Hepatocyte (in vitro differentiated cells): ENCODE measurements around the gene PAPPA. TPM values are rescaled to one million over a fixed set of nuclear protein-coding genes. Genes with fewer than 3 reads are reported as not detected.

ENCODE experiments used
- DNase-seq: peaks from one replicate; pipeline ENCODE4 v3.0.0-alpha.2; 2016; ENCODE audit warnings: low spot score
- H2AFZ ChIP-seq: fragments of 200-600 bp; sonication (generic); 2 replicates; pipeline ENCODE4 v1.6.0; 2016; ENCODE audit warnings: antibody characterized with exemption, mild to moderate bottlenecking
- H3K27ac ChIP-seq: fragments of 200-600 bp; sonication (generic); 2 replicates; pipeline ENCODE4 v1.5.1; 2016; ENCODE audit warnings: mild to moderate bottlenecking
- H3K27me3 ChIP-seq: fragments of 200-600 bp; sonication (generic); 2 replicates; pipeline ENCODE4 v1.6.1; 2016
- H3K36me3 ChIP-seq: fragments of 200-600 bp; sonication (generic); replicated peaks from 2 replicates; pipeline ENCODE4 v1.5.1; 2016; ENCODE audit warnings: low read depth; ENCODE audit not compliant: insufficient read depth
- H3K4me1 ChIP-seq: fragments of 200-600 bp; sonication (generic); 2 replicates; pipeline ENCODE4 v1.5.1; 2016; ENCODE audit warnings: mild to moderate bottlenecking, moderate library complexity; ENCODE audit not compliant: insufficient read depth
- H3K4me2 ChIP-seq: fragments of 200-600 bp; sonication (generic); 2 replicates; pipeline ENCODE4 v1.6.0; 2016
- H3K4me3 ChIP-seq: fragments of 200-600 bp; sonication (generic); 2 replicates; pipeline ENCODE4 v1.5.1; 2016; ENCODE audit warnings: mild to moderate bottlenecking
- H3K79me2 ChIP-seq: fragments of 200-600 bp; sonication (generic); 2 replicates; pipeline ENCODE4 v1.6.0; 2017; ENCODE audit warnings: mild to moderate bottlenecking
- H3K9me2 ChIP-seq: fragments of 200-600 bp; sonication (generic); replicated peaks from 2 replicates; pipeline ENCODE4 v1.6.0; 2017; ENCODE audit warnings: mild to moderate bottlenecking; ENCODE audit not compliant: insufficient read depth
- H3K9me3 ChIP-seq: fragments of 200-600 bp; sonication (generic); 2 replicates; pipeline ENCODE4 v1.5.1; 2016; ENCODE audit warnings: low read depth, mild to moderate bottlenecking
- H4K20me1 ChIP-seq: fragments of 200-600 bp; sonication (generic); 2 replicates; pipeline ENCODE4 v1.6.0; 2016; ENCODE audit warnings: mild to moderate bottlenecking; ENCODE audit not compliant: insufficient read depth, poor library complexity, severe bottlenecking
- CTCF ChIP-seq: fragments of 200-600 bp; sonication (generic); IDR thresholded peaks from 2 replicates; pipeline ENCODE4 v1.5.1; 2016; ENCODE audit warnings: antibody characterized with exemption, mild to moderate bottlenecking; ENCODE audit not compliant: poor library complexity
- EZH2 ChIP-seq: fragments of 200-600 bp; sonication (generic); IDR thresholded peaks from 2 replicates; pipeline ENCODE4 v1.6.1; 2016; ENCODE audit warnings: antibody characterized with exemption, mild to moderate bottlenecking, borderline replicate concordance
- EZH2phosphoT487 ChIP-seq: fragments of 200-600 bp; sonication (generic); IDR thresholded peaks from one replicate; pipeline ENCODE4 v1.6.1; 2018; ENCODE audit warnings: antibody characterized with exemption, mild to moderate bottlenecking, low read depth, moderate library complexity; ENCODE audit not compliant: unreplicated experiment, severe bottlenecking
- WGBS: methylation state at CpG from one replicate; pipeline ENCODE4 v1.1.6; 2016; ENCODE audit warnings: low lambda C conversion rate; ENCODE audit errors: missing lambda C conversion rate; 5-methylcytosine and 5-hydroxymethylcytosine counted together
- polyA plus RNA-seq: library from polyadenylated mRNA; unstranded; fragments of >200 nt; fragmentation: Nextera tagmentation; extraction: Ambion mirVana; gene quantifications from 2 replicates; pipeline ENCODE4 v1.2.1, GENCODE V29; 2016
- total RNA-seq: library from RNA; depleted of rRNA; stranded (reverse); fragments of >200 nt; gene quantifications from 2 replicates; pipeline ENCODE4 v1.2.3, GENCODE V29; 2014

The PAPPA gene
- total and polyA plus RNA-seq, 2 experiments from 2014 or later: 2.8 to 12.3 TPM

DNA sequence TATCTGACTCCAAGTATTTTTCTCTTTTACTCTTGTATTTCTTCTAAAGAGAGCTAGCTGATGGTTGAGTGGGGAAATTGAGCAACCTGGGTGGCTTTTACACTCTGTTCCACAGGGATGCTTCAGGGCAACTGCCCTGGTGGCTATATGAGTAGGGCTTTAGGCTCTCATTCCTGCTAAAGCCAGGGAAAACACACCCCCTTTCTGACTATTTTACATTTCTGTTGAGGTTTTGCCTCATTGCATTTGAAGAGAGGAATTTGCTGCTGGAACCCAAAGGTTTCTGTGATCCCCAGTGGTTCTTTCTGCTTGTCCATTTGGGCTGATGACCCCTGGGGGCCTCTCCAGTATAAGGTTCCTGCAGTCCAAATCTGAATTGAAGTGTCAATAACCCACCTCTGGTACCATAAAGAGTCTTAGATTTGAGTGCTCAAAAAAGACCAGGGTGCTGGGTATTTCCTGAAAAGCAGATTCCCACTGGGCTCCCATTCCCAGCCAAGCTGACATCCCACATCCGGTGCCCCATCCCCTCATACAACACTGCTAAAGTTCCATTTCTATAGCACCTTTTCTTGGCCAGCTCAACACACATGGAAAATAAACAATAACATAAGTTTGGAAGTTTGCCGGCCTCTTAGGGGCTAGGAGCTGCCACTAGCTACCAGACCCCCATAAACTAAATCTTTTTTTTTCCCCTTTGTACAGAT, 59.5 kb downstream of the PAPPA start:
- H3K36me3 ChIP-seq: no peaks in the 10 kb centered on the region
- no peaks in the 10 kb centered on the region for H3K9me3 ChIP-seq
- no peaks in the 10 kb centered on the region for H3K4me1 ChIP-seq
- no peak overlapping the region for H3K27ac ChIP-seq
- DNase-seq: no peak
- no peak overlapping the region for H2AFZ ChIP-seq
- H3K4me2 ChIP-seq: no peak overlapping the region
- H3K4me3 ChIP-seq: no peak overlapping the region
- no peaks in the 10 kb centered on the region for H3K79me2 ChIP-seq
- H4K20me1 ChIP-seq: no peaks in the 10 kb centered on the region
- H3K9me2 ChIP-seq: no peaks in the 10 kb centered on the region
- 66% methylated on average over 2 of the region's 2 CpGs for WGBS
- H3K27me3 ChIP-seq: no peaks in the 10 kb centered on the region
- TF ChIP-seq EZH2: no peak
- TF ChIP-seq CTCF: no peak
- no peak for TF ChIP-seq EZH2phosphoT487

- no peaks in the 10 kb centered on the region for H3K9me2 ChIP-seq
- DNase-seq: no peak
- no peak for TF ChIP-seq EZH2
- H3K9me3 ChIP-seq: no peaks in the 10 kb centered on the region
- no peaks in the 10 kb centered on the region for H3K36me3 ChIP-seq
- no peak overlapping the region for H3K4me3 ChIP-seq
- H3K79me2 ChIP-seq: no peaks in the 10 kb centered on the region
- no peak overlapping the region for H2AFZ ChIP-seq
- no peak overlapping the region for H3K27ac ChIP-seq
- H3K4me2 ChIP-seq: no peak overlapping the region
- H3K27me3 ChIP-seq: no peaks in the 10 kb centered on the region
- no peaks in the 10 kb centered on the region for H4K20me1 ChIP-seq
- WGBS: 53% methylated on average over 3 of the region's 3 CpGs
- no peaks in the 10 kb centered on the region for H3K4me1 ChIP-seq
Observed at GRCh38 chr9:116213693-116214047, 60.1 kb downstream of the PAPPA start.

DNA sequence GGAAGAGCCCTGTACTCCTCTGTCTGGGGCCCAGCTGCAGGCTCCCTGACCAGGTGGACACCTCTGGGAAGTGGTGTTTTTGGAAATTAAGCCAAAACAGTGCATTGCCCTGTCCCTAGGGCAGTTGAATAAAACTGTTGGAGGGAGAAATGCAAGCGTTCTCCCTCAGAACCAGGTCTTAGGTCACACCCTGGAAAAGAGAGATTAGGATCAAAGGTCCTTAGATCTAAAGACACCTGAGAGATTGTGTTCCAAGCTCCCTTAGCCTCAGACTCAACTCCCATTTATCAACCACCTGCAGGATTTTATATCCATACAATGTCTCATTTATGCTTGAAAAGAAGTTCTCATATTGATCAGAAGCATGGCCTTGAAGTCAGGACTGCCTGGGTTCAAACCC, 64.8 kb downstream of the PAPPA start:
- 10% methylated on average over 1 of the region's 1 CpG for WGBS
- DNase-seq: no peak
- TF ChIP-seq CTCF (no peak), EZH2 (no peak), EZH2phosphoT487 (no peak)
- no peaks in the 10 kb centered on the region for H3K4me1 ChIP-seq
- no peak overlapping the region for H3K27ac ChIP-seq
- no peaks in the 10 kb centered on the region for H3K9me2 ChIP-seq
- no peak overlapping the region for H3K4me2 ChIP-seq
- no peaks in the 10 kb centered on the region for H3K27me3 ChIP-seq
- no peaks in the 10 kb centered on the region for H4K20me1 ChIP-seq
- no peak overlapping the region for H3K4me3 ChIP-seq
- no peak overlapping the region for H2AFZ ChIP-seq
- no peaks in the 10 kb centered on the region for H3K36me3 ChIP-seq
- H3K9me3 ChIP-seq: no peaks in the 10 kb centered on the region
- no peaks in the 10 kb centered on the region for H3K79me2 ChIP-seq

- no peaks in the 10 kb centered on the region for H3K36me3 ChIP-seq
- no peaks in the 10 kb centered on the region for H3K27me3 ChIP-seq
- WGBS: 78% methylated on average over 11 of the region's 11 CpGs
- H2AFZ ChIP-seq: no peak overlapping the region
- TF ChIP-seq EZH2: no peak
- TF ChIP-seq EZH2phosphoT487: no peak
- TF ChIP-seq CTCF: no peak
- H3K4me3 ChIP-seq: no peak overlapping the region
- H3K4me2 ChIP-seq: no peak overlapping the region
- no peaks in the 10 kb centered on the region for H3K4me1 ChIP-seq
- no peak overlapping the region for H3K27ac ChIP-seq
- H3K9me3 ChIP-seq: no peaks in the 10 kb centered on the region
- no peak for DNase-seq
- no peaks in the 10 kb centered on the region for H4K20me1 ChIP-seq
- H3K79me2 ChIP-seq: no peaks in the 10 kb centered on the region
- H3K9me2 ChIP-seq: no peaks in the 10 kb centered on the region
Observed at GRCh38 chr9:116219686-116220085, 66.1 kb downstream of the PAPPA start.
